Measurements from ENCODE around the gene IGFBP7. TPM values are rescaled to one million over a fixed set of nuclear protein-coding genes. Genes with fewer than 3 reads are reported as not detected.

The IGFBP7 gene
- total and polyA plus RNA-seq, 12 donors: 98.9 to 1,971 (median 554) TPM

- H3K27ac ChIP-seq: no peak overlapping the region
- intact Hi-C loops (cut with DNase I): no loop called here
Observed at GRCh38 chr4:57117491-57117890, 7.3 kb upstream of the IGFBP7 start.

GRCh38 chr4:57116245-57116644, 6.1 kb upstream of the IGFBP7 start:
- H3K27me3 ChIP-seq: no peaks in the 10 kb centered on the region
- 39 to 50% (median 43%) methylated on average over 3 of the region's 3 CpGs for WGBS, 4 donors
- DNase-seq: no peak
- H3K4me1 ChIP-seq (replicated peaks in 1 of 2): peaks cover 0 to 11% of the 10 kb centered on the region in 2 donors
- H3K9me3 ChIP-seq (replicated peaks in 1 of 3): no peaks in the 10 kb centered on the region
- TF ChIP-seq, protein P1, sequence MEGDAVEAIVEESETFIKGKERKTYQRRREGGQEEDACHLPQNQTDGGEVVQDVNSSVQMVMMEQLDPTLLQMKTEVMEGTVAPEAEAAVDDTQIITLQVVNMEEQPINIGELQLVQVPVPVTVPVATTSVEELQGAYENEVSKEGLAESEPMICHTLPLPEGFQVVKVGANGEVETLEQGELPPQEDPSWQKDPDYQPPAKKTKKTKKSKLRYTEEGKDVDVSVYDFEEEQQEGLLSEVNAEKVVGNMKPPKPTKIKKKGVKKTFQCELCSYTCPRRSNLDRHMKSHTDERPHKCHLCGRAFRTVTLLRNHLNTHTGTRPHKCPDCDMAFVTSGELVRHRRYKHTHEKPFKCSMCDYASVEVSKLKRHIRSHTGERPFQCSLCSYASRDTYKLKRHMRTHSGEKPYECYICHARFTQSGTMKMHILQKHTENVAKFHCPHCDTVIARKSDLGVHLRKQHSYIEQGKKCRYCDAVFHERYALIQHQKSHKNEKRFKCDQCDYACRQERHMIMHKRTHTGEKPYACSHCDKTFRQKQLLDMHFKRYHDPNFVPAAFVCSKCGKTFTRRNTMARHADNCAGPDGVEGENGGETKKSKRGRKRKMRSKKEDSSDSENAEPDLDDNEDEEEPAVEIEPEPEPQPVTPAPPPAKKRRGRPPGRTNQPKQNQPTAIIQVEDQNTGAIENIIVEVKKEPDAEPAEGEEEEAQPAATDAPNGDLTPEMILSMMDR (IDR thresholded peaks at IDR 0.05): no peak
- no peak for TF ChIP-seq POLR2A (IDR thresholded peaks at IDR 0.05)
- intact Hi-C loops (cut with DNase I): no loop called here
- no peaks in the 10 kb centered on the region for H3K36me3 ChIP-seq (replicated peaks in 1 of 2)
- no peak overlapping the region for H3K27ac ChIP-seq
- H3K4me3 ChIP-seq: no peak overlapping the region

More at GRCh38 chr4:57117491-57117890, 7.3 kb upstream of the IGFBP7 start:
- Histone ChIP-seq H3K9me3 (replicated peaks in 1 of 3) (no peaks in the 10 kb centered on the region), H3K36me3 (replicated peaks in 1 of 2) (no peaks in the 10 kb centered on the region), H3K27me3 (no peaks in the 10 kb centered on the region), H3K4me1 (replicated peaks in 1 of 2) (peaks cover 0 to 11% of the 10 kb centered on the region in 2 donors), H3K4me3 (no peak overlapping the region)
- 52 to 72% (median 57%) methylated on average over 2 of the region's 2 CpGs for whole genome bisulfite sequencing, 4 donors
- TF ChIP-seq POLR2A (IDR thresholded peaks at IDR 0.05): no peak
- TF ChIP-seq, protein P1 (IDR thresholded peaks at IDR 0.05): no peak
- DNase-seq: no peak

DNA sequence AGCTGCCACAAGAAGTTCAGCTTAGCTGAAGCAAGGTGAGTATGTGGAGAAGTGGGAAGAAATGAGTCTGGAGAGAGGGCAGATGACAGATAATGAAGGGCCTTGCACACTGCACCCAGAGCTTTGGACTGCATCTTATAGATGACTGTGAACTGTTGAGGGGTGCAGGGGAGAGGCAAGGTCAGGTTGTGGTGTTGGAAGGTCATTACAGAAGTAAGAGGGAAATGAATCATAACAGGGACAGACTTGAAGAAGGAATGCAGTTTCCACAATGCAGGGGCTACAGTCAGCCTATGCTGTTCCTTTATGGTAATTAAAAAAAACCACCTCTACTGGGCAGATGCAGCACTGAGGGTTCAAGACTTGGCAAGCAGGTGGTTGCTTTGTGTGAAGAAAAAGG, 4.8 kb upstream of the IGFBP7 start:
- H3K9me3 ChIP-seq (replicated peaks in 1 of 3): no peaks in the 10 kb centered on the region
- no peaks in the 10 kb centered on the region for H3K36me3 ChIP-seq (replicated peaks in 1 of 2)
- intact Hi-C loops (cut with DNase I): no loop called here
- peaks cover 0 to 11% of the 10 kb centered on the region in 2 donors for H3K4me1 ChIP-seq (replicated peaks in 1 of 2)
- H3K27me3 ChIP-seq: peaks cover 5% of the 10 kb centered on the region
- no peak overlapping the region for H3K4me3 ChIP-seq
- H3K27ac ChIP-seq: no peak overlapping the region
- TF ChIP-seq, protein P1 (IDR thresholded peaks at IDR 0.05): no peak
- TF ChIP-seq POLR2A (IDR thresholded peaks at IDR 0.05): no peak
- no peak for DNase-seq

GRCh38 chr4:57113870-57114269, 3.7 kb upstream of the IGFBP7 start:
- Histone ChIP-seq H3K27me3 (peaks cover 13% of the 10 kb centered on the region), H3K27ac (no peak overlapping the region), H3K9me3 (replicated peaks in 1 of 3) (no peaks in the 10 kb centered on the region), H3K36me3 (replicated peaks in 1 of 2) (no peaks in the 10 kb centered on the region), H3K4me3 (no peak overlapping the region), H3K4me1 (replicated peaks in 1 of 2) (peaks cover 0 to 11% of the 10 kb centered on the region in 2 donors)
- TF ChIP-seq POLR2A (IDR thresholded peaks at IDR 0.05): no peak
- TF ChIP-seq, protein P1 (IDR thresholded peaks at IDR 0.05): no peak
- no peak for DNase-seq
- WGBS, 4 donors: 71 to 81% (median 75%) methylated on average over 6 of the region's 6 CpGs
- intact Hi-C loops (cut with DNase I): no loop called here

Data from adrenal gland (tissue), 12 donors.